Hippocampal formation (tissue), 2 donors: ENCODE measurements around the gene MLYCD.

Experiments used
- DNase-seq, 2 donors: peaks; one replicate each; lab custom pipeline; 2025; lab: John Stamatoyannopoulos, UW

The MLYCD gene

DNA sequence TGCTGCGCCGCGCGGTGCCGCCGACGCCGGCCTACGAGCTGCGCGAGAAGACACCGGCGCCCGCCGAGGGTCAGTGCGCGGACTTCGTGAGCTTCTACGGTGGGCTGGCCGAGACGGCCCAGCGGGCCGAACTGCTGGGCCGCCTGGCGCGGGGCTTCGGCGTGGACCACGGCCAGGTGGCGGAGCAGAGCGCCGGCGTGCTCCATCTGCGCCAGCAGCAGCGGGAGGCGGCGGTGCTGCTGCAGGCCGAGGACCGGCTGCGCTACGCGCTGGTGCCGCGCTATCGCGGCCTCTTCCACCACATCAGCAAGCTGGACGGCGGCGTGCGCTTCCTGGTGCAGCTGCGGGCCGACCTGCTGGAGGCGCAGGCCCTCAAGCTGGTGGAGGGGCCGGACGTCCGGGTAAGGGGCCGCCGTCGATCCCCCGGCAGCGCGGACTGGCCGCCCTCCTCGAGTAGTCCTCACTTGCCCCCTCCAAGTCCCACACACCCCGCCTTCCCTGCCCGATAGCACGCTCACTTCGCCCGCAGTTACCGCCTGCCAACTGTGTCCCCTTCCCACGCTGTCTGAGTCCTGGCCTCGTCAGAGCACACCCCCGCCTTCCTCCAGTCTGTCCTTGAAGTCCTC lies 470 bp downstream of the MLYCD start:
- DNase-seq = peak in 1 of 2 donors; percentile 57

DNA sequence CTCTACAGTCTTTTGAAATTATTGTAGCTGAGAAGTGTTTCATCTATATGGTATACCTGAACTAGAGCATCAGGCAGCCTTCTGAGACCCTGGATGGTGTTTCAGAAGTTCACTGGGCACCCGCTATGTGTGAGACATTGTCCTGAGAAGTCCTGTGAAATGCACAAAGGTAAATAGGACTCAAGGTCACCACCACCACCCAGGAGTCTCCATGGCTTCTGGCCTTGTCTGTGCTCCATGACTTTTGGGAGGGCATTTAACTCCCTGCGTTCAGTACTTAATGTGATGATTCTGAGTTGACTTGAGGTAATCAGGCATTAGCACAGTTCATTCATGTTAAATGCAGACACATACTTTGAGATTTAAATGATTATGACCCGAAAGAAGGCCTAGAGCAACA lies 1.1 kb downstream of the MLYCD start:
- no peak for DNase-seq

DNA sequence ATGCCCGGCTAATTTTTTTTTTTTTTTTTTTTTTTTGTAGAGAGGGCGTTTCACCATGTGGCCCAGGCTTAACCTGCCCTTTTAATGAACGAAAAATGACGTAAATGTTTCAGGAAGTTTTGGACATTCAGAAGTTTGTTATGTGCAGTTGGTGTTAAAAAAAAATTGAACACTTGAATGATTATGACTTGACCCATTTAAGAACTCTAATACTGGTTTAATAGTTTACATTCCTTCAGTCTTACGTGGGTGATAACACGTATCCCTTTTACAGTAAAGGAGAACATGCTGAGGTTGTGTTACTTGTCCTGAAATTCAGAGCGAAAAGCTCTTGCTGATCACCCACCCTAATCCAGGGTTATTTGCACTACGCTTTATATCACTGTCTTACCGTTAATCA lies 1.7 kb downstream of the MLYCD start:
- DNase-seq = no peak

DNA sequence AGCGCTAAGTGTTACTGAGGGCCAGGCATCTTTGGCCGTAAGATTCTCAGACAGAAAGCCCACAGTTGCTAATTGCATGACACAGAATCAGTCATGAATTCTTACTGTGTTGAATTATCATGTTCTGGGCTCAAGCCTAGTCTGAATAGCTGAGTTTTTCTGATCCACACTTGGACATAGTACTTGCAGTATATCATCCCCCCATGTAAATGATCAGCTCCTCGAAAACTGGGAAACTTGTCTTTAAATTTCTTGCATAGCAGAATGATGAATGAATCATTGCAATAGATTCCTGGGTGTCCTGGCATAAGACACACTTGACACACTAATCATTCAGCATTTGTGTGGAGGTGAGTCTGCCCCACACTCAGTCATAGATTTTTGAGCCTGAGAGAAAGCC lies 2.2 kb downstream of the MLYCD start:
- no peak for DNase-seq

DNA sequence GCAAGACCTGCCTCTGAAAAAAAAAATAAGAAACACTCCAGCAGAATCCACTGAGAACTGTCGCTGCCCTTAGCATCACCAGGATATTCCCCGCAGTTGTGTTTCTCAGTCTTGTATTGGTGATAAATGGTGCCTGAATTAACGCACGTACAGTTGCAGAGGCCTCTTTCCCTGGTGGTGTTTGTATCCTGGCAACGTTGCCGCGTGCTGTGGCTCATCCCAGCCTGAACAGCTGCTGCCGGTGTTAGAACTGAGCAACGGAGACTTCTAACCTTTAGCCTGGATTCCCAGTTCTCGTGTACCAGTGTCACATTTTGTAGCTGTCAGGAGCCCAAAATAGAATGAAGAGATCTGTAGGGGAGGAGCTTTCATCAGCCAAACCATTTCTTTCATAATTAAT lies 4.8 kb downstream of the MLYCD start:
- DNase-seq = no peak

DNA sequence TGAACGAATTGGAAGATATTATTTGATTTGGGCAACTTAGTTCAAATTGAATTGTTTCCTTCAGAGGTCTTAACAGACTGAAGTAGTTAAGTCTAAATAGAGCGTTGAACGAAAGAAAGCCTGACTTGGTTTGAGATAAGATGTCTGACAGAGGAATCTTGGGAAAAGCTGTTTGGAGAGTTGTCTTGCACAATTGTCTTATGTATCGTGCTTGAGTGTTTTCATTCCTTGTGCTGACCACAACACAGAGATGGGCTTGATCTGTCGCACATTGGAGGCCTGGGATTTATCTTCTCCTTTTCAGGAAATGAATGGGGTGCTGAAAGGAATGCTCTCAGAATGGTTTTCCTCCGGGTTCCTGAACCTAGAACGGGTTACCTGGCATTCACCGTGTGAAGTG lies 7.8 kb downstream of the MLYCD start:
- no peak for DNase-seq

DNA sequence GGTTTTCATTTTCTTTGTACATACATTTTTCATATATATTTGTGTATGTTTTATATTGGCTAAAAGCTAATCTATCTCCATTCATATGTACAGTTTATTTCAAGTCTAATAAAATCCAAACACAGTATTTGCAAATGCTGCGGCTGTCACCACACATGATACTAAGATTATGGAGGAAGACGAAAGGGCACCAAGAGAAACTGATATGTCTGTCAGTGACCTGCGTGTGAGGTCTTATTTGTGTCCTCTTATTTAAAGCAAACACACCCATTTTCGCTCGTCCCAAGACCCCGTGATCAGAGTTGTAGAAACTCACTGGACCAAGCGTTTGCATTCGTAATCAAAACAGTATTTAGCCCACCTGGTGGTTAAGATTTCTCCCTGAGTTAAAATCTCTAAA lies 8.2 kb downstream of the MLYCD start:
- no peak for DNase-seq

DNA sequence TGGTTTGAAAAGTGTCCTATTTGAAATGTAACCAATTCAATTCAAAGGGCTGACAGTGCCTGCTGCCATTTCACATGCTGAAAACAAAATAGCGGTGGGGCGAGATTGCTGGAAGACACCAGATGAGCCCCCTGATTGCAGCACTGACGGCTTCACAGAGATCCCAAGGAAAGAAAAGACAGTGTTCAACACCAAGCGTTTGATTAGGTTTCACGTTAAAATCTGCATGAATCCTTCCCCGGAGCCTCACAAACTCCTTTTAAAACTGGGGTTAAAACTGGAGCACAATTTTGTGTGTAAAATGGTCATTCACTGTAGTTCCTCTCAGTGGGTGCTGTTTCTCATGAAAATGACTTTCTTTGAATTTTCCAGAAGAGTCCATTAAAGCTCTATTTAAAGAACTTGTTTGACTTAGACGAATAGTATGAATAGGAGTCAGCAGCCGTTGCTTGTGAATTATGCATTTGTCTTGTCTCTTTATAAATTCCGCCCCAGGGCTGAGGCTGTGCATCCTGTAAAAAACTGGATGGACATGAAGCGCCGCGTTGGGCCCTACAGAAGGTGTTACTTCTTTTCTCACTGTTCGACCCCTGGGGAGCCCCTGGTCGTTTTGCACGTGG lies 8.8 kb downstream of the MLYCD start:
- DNase-seq = no peak

DNA sequence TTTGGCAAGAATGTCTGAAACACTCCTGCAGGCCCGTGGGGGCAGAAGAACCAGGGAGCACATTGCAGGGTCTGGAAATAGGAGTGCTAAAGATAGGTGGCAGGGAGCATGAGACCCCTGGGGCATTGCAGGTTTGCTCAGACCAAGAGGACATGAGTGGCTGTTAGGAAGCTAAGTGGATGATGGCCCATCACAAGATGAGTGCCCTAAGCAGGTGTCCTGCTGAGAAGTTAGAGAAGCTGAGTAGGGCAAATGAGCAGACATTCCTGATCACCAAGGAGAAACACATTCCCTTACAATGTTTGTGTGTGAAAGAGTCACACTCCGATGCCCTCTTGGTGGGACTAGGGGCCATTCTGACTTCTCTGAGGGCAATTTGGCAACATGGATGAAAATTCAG lies 9.9 kb downstream of the MLYCD start:
- DNase-seq = no peak

DNA sequence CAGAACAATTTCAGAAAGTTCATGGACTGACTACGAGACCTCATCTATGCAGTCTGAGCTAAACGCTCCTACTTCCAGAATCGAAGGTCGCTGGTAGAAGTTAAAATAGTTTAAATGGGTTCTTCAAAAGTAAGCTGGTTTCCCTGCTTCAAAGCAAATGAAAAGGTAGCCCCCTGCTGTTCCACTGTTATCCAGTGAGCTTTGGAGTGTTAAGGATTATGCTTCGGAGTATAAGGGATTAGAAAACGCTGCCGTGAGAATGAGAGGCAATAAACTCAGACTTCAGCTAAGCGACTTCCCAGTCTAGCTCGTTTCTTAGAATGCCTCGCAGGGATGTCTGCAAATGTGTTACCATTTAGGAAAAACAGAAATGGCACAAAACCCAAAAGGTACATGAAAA lies 12.4 kb downstream of the MLYCD start:
- DNase-seq = no peak

DNA sequence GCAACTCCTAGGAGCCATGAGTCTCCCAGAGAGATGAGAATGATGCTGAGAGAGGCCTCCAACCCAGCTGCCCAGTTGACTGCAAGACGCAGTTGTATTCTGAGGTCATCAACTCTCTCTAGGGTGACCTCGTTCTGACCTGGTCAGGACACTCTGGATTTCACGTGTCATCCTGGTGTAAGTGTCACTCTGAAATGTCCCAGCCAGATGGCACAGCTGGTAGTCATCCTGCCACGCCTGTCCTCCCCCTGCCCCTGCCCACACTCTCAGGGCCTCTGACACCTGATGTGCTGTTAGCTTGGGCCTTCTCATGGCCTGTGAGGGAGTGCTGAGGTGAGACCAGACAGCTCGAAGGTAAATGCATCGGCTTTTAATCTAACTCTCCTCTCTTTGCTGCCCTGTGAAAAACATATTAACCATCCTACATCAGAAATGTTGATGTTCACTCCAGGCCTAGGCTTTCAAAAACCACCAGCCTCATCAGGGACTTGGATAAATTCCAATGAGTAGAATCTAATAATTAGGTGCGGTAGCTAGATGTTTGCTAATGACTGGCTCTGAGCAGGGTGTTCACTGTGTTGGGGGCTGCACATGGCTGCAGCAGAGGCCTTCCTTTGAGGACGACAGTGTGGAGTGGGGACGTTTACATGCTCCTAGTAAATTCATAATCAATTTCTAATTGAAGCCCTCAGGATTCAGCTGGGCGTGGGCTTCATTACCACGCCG lies 13.8 kb downstream of the MLYCD start:
- no peak for DNase-seq

DNA sequence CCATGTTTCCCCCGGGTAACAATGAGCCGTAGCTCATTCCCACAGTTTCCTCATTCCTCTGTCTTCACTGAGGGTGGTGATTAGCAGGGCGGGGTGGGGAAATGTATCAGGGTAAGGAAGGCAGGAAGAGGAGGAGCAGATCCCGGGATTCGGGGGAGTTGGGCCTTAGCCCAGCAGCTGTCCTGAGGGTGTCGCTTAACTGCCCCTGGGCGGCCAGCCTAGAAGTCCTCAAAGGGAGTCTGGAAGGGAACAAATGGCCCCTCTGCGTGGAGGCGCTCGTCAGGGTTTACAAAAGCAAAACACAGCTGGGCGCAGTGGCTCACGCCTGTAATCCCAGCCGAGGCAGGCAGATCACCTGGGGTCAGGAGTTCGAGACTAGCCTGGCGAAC lies 14.3 kb downstream of the MLYCD start:
- no peak for DNase-seq

DNA sequence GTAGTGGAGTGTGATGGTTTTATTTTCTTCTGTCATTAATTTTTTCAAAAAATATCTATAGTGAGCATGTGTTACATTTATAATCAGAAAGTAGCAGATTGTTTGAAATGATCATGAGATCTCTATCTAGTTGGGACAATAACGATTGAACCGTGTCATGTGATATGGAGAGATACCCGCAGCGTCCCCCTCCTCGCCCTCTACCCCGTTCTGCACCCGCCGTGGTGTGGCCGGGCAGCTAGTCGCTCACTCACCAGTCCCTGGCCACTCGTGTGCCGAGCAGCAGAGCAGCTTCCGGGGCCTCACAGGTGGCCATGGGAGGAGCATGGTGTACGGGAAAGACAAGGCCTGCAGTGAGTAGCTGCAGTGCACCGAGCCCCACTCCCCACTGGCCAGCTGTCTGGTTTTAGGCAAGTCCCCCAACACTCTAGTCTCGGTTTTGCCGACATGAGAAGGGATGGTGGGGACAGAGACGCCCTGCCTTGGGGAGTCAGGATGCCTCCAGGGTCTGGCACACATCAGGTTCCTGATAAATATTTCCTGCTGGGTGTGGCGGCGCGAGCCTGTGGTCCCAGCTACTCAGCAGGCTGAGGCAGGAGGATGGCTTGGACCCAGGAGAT lies 15.3 kb downstream of the MLYCD start:
- no peak for DNase-seq

DNA sequence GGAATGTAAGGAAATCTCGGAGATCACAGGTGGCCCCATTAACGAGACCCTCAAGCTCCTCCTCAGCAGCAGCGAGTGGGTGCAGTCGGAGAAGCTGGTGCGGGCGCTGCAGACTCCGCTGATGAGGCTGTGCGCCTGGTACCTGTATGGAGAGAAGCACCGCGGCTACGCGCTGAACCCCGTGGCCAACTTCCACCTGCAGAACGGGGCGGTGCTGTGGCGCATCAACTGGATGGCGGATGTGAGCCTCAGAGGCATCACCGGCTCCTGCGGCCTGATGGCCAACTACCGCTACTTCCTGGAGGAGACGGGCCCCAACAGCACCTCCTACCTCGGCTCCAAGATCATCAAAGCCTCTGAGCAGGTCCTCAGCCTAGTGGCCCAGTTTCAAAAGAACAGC lies 16.2 kb downstream of the MLYCD start:
- no peak for DNase-seq

DNA sequence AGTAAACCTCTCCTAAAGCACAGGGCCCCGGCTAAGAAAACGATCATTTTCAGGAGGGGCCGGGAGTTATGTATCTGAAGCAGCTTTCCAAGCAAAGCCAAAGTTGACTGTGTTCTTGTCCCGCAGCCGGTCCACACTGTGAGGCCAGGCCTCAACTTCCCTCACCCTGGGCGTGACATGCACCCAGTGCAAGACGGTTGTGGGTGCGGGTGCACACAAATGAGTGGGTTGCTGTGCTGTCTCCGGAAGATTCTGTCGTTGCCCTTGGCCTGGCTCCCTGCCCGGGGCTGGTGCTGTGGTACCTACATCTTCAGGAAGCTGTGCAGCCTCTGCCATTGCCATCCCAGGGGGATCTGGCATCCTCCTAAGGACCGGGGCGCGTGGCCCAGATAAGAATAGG lies 16.6 kb downstream of the MLYCD start:
- no peak for DNase-seq

DNA sequence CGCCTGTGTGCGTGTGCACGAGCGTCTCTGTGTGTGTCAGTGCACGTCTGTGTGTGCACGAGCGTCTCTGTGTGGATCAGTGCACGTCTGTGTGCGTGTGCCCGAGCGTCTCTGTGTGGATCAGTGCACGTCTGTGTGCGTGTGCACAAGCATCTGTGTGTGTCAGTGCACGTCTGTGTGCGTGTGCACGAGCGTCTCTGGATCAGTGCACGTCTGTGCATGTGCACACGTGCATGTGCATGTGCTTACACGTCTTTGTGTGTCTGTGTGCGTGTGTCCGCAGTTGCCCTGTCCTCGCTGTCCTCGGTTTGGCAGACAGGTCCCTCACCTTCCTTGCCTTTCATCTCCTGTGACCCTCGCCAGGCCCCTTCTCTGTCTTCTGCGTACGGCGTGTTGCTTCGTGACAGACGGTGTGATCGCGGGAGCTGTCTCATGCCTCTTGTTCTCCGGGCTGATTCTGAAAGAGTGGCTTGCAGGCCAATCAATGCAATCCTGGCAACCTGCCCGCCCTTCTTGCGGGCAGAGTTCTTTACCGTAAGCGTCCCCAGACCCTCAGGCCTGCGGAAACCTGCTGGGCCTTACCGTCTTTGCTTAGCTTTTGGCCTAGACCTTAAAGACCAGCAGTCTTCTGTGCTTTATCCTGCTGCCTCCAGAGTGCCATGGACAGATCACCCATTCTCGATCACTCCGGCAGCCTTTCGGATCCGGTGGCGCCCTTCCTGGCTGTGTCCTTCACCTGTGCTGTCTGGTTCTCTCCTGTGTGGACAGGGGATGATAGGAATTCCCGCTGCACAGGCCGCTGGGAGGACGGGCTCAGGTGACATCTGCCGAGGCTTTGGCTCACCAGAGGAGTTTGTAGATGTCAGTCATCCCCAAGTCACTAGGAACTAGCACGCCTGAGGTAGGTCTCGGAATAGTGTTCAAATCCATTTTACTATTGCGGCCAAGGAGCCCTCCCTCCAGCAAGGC lies 18.5 kb downstream of the MLYCD start:
- DNase-seq = no peak

DNA sequence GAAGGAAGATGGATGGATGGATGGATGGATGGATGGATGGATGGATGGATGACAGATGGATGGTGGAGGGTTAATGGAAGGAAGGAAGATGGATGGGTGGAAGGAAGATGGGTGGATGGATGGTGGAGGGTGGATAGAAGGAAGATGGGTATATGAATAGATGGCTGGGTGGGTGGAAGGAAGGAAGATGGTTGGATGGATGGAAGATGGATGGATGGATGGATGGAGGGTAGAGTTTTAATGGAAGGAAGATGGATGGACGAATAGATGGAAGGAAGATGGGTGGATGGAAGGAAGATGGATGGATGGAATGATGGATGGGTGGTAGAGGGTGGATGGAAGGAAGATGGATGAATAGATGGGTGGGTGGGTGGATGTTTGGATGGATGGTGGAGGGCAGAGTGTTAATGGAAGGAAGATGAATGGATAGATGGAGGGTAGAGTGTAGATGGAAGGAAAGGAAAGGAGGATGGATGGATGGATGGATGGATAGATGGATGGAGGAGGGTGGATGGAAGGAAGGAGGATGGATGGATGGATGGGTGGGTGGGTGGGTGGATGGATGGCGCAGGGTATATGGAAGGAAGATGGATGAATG lies 22.1 kb downstream of the MLYCD start:
- no peak for DNase-seq

DNA sequence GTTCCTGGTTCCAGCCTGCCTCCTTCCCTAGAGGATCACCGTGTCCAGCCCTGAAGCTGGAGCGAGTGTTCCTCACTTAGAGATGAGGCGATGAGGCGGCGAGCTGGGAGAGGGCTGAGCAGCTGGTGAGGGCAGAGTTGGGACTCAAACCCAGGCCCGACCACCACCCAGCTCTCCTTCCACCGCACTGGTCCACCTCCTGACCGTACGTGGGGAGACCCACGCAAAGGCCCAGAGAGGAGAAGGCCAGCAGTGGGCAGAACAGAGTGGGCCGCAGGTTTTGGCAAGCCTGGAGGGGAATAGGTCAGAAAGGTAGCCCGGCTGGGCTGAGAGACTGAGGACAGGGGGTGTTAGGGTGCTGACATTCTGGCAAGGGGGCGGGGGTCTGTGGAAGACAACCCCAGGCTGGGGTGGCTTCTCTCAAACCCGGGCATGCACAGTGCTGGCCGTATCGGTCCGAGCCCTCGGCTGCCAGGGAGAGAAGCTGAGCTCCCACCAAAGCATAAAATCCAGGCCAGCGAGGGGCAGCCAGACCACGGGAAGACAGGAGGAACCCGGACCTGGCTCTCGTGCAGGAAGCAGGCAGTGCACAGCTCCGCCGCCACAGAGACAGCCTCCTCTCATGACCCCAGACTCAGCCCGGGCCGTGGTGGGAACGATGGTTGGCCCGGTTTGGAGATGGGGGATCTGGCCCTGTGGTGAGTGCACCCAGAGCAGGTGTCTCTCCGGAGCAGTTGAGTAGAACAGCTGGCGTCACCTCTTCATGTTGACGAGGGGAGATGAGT lies 24.9 kb downstream of the MLYCD start:
- no peak for DNase-seq

DNA sequence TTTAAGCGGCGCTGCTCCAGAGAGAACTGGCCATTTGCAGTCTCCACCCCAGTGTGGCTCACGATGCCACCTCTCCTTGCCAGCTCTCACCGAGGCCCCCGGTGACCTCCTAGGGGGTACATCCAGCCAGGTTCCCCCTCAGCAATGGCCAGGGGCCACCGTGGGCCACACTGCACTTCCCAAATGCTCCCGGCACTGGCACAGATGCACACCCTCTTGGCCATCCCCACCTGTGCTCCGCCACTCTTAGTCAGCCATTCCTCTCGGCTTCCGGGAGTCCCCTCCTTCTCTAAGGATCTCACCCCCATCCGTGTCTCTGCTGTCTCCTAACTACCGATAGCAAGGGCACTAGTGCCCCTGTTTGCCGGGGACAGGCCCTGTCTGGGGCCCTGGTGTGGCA lies 25.8 kb downstream of the MLYCD start:
- DNase-seq = no peak

DNA sequence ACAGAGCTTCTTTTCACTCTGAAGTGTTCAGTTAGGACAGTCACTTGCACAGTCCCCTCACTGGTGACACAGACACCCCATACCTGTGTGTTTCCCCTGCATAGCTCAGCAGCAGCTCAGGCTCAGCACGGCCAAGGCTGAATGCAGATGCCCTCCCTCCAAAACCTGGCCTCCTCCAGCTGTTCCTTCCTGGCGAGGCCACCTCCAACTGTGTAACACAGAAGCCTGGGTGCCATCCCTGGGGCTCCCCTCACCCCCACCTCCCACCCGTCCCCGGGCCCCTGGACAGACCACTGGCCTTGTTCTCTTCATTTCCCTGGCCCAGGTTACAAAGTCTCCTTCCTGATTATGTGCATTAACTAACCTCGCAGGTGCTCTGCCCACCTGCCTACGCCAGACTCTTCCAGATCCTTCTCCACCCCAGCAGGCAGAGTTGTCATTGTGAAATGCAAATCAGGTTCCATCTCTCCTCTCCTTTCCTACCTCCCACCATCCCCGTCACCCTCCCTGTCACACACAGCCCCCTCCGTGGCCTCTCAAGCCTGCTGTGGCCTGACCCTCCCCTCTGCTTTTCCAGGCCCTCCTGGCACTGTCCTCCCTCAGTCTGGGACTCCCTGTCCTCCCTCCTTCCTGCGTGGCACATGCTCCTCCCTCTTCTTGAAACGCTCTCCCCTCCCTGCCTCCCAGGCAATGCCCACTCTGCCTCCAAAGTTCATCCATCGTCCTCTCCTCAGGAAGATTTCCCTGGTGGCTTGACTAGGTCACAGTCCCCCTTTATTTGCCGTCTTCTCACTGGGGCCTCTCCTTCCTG lies 26.4 kb downstream of the MLYCD start:
- DNase-seq = no peak
